Head of caudate nucleus (tissue), 42 donors: ENCODE results near the gene TMEM150A.

Experiments used
- DNase-seq, 42 donors: peaks; one replicate each; pipeline versions ENCODE4 v3.0.0 to v3.0.0-alpha.2; 2020 to 2021; ENCODE audit warnings: mixed read lengths in 7 of 42
- intact Hi-C: fragments of 100-400 bp; cut with DNase I; formaldehyde crosslinking; loops from one replicate; pipeline ENCODE4 v1.15.0; 2022

The TMEM150A gene

GRCh38 chr2:85551698-85552678 lies 50.5 kb downstream of the TMEM150A start:
- intact Hi-C loops = loop anchor here (2.0 to 10.0 kb wide), 2 partner anchors 131 to 227 kb away; partner anchors contain the start of gene TGOLN2
- peak; percentile 59 to 96 (median 89) for DNase-seq

- intact Hi-C loops = loop anchor here (10.0 kb wide), 1 partner anchor 226 kb away; the partner anchor contains the start of gene TGOLN2
Measured at GRCh38 chr2:85550486-85550885, 52.0 kb downstream of the TMEM150A start.

GRCh38 chr2:85549826-85550225 lies 52.7 kb downstream of the TMEM150A start:
- intact Hi-C loops = loop anchor here (10.0 kb wide), 1 partner anchor 225 kb away; the partner anchor contains the start of gene TGOLN2
- no peak for DNase-seq

More at GRCh38 chr2:85550486-85550885, 52.0 kb downstream of the TMEM150A start:
- DNase-seq = peak in 13 of 42 donors; percentile 10 to 56 (median 30)

- intact Hi-C loops = no loop called here
- no peak for DNase-seq
Measured at GRCh38 chr2:85549095-85549494, 53.4 kb downstream of the TMEM150A start.

GRCh38 chr2:85548608-85548900 lies 53.9 kb downstream of the TMEM150A start:
- no peak for DNase-seq
- intact Hi-C loops = no loop called here
